ENCODE data around the gene NUTM2E.
"Not testable (repeated sequence)": the region's sequence is repeated elsewhere in the genome, so short reads cannot be mapped to it uniquely, and the experiment has no call there.

NUTM2E gene

GRCh38 chr10:79826496-79827215 is at the start of gene NUTM2E:
Gene NUTM2E, plus strand, starts transcription at chr10:79826739. Its CDS starts 15,002 bp downstream, at chr10:79841741.
- peak; percentile 51 for DNase-seq (ENCODE audit: low read depth)

GRCh38 chr10:79777997-79778396 is 48.5 kb upstream of the NUTM2E start:
- DNase-seq (ENCODE audit: low read depth), result not testable (repeated sequence)

GRCh38 chr10:79779310-79779938 is 47.1 kb upstream of the NUTM2E start:
- peak; percentile 37 for DNase-seq (ENCODE audit: low read depth)

- not testable (repeated sequence) for DNase-seq (ENCODE audit: low read depth)
Measured at GRCh38 chr10:79779992-79780391, 46.5 kb upstream of the NUTM2E start.

GRCh38 chr10:79781584-79781983 is 45.0 kb upstream of the NUTM2E start:
- not testable (repeated sequence) for DNase-seq (ENCODE audit: low read depth)

GRCh38 chr10:79787455-79787952 is 39.0 kb upstream of the NUTM2E start:
- DNase-seq (ENCODE audit: low read depth), result not testable (repeated sequence)

- DNase-seq (ENCODE audit: low read depth), result not testable (repeated sequence)
Measured at GRCh38 chr10:79789351-79789750, 37.2 kb upstream of the NUTM2E start.

GRCh38 chr10:79791906-79792517 is 34.5 kb upstream of the NUTM2E start:
- not testable (repeated sequence) for DNase-seq (ENCODE audit: low read depth)

- DNase-seq (ENCODE audit: low read depth), result not testable (repeated sequence)
Measured at GRCh38 chr10:79799337-79799736, 27.2 kb upstream of the NUTM2E start.

GRCh38 chr10:79805857-79806256 is 20.7 kb upstream of the NUTM2E start:
- DNase-seq (ENCODE audit: low read depth), result not testable (repeated sequence)

- not testable (repeated sequence) for DNase-seq (ENCODE audit: low read depth)
Measured at GRCh38 chr10:79811895-79812294, 14.6 kb upstream of the NUTM2E start.

GRCh38 chr10:79816290-79816689 is 10.2 kb upstream of the NUTM2E start:
- not testable (repeated sequence) for DNase-seq (ENCODE audit: low read depth)

GRCh38 chr10:79823387-79823786 is 3.2 kb upstream of the NUTM2E start:
- not testable (repeated sequence) for DNase-seq (ENCODE audit: low read depth)

GRCh38 chr10:79825587-79826011 is 940 bp upstream of the NUTM2E start:
- not testable (repeated sequence) for DNase-seq (ENCODE audit: low read depth)

GRCh38 chr10:79826131-79826495 is 426 bp upstream of the NUTM2E start:
- DNase-seq (ENCODE audit: low read depth), result not testable (repeated sequence)

GRCh38 chr10:79833833-79834232 is 7.3 kb downstream of the NUTM2E start:
- not testable (repeated sequence) for DNase-seq (ENCODE audit: low read depth)

GRCh38 chr10:79835891-79836290 is 9.4 kb downstream of the NUTM2E start:
- DNase-seq (ENCODE audit: low read depth), result not testable (repeated sequence)

GRCh38 chr10:79836891-79837290 is 10.4 kb downstream of the NUTM2E start:
- DNase-seq (ENCODE audit: low read depth), result not testable (repeated sequence)

GRCh38 chr10:79838441-79838840 is 11.9 kb downstream of the NUTM2E start:
- not testable (repeated sequence) for DNase-seq (ENCODE audit: low read depth)

GRCh38 chr10:79853191-79853854 is 26.8 kb downstream of the NUTM2E start:
- DNase-seq (ENCODE audit: low read depth), result not testable (repeated sequence)

GRCh38 chr10:79862269-79862668 is 35.7 kb downstream of the NUTM2E start:
- DNase-seq (ENCODE audit: low read depth), result not testable (repeated sequence)

GRCh38 chr10:79862803-79863202 is 36.3 kb downstream of the NUTM2E start:
- DNase-seq (ENCODE audit: low read depth), result not testable (repeated sequence)
